Left lobe of liver (tissue), 2 donors: ENCODE results near the gene MED12L. TPM values are rescaled to one million over a fixed set of nuclear protein-coding genes. Genes with fewer than 3 reads are reported as not detected.

Experiments
- ATAC-seq: fragments of 200-7000 bp; cut with Tn5 transposase; one replicate; pipeline ENCODE4 v1.9.1; 2020; ENCODE audit warnings: mild to moderate bottlenecking, moderate library complexity
- DNase-seq: peaks from one replicate; pipeline ENCODE4 v3.0.0-alpha.2; 2020; ENCODE audit warnings: low spot score
- total RNA-seq: library from RNA; stranded (reverse); gene quantifications from one replicate; pipeline ENCODE4 v1.2.1, GENCODE V29; 2021
- donor health status: DM: no; HTN: no; CAD: no; lungs with moderate emphysema.
- donor health status: DM: no; HTN: yes; CAD: no.

MED12L gene
- total RNA-seq, 1 donor from 2014 or later, result 0.15 TPM

DNA sequence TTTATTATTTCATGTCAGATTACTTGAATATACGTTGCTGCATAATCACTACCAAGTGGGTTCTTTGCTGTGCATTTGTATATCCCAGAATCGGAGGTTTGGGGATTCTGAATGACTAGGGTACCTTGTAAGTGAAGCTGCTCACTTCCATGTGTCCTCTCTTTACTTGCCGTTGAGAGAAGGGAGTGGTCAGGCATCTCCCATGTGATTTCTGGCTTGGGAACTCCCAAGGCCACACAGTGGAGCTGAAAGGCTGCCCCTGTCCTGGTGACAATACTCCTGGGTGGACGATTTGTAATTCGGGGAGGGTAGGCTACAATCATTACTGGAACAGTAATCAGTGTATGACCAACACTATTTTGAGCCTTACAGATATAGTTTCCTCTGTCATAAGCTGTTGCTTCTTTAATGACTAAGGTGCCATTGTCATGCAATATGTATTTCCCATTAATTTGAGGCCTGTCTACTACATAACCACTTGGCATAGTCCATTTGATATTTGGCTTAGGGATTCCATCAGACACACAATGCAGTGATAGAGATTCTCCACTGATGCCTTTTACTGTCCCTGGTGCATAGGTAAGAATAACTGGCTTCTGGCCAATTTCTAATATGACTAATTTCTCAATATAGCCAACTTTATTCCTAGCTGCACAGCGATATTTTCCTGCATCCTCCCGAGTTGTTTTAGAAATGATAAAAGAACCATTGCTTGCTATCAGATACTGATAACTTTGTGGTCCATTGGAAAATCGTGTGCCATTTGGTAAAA is 351.4 kb downstream of the MED12L start:
- no peak for DNase-seq
- no peak for ATAC-seq

DNA sequence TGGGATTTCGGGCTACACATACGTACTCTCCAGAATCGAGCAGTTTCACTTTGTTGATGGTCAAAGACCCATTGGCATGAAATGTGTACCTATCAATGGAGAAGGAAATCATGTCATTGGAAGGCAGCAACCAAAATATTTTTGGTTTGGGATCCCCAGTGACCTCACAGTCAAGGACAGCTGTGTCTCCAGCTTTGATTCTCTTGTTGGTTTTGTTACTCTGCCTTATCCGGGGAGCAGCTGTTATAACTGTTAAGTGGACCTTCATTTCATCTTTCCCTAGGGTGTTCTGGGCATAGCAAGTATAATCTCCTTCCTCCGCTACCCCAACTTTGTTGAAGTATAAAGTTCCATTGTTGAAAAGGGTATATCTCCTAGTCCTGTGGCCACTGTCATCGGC is 352.4 kb downstream of the MED12L start:
- ATAC-seq (no peak), DNase-seq (no peak)

DNA sequence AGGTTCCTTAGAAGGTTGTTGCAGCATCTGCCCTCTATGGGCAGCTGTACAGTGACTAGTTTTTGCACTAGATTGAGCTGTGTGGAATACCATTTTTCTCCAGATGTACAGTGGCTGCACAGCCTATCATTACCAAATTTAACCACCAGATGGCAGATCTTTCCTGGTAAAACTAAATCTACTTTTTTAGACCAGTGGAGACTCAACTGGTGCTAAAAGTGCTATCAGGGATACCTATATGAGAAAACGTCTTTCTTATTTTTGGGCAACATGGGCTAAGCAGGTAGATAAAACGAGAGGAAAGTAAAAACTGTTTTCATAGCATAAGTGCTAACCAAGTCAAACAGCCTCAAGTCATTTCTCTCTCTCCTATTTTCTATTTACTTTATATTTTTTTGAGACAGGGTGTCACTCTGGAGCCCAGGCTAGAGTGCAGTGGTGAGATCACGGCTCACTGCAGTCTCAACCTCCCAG is 354.2 kb downstream of the MED12L start:
- ATAC-seq, result peak; percentile 98
- no peak for DNase-seq

DNA sequence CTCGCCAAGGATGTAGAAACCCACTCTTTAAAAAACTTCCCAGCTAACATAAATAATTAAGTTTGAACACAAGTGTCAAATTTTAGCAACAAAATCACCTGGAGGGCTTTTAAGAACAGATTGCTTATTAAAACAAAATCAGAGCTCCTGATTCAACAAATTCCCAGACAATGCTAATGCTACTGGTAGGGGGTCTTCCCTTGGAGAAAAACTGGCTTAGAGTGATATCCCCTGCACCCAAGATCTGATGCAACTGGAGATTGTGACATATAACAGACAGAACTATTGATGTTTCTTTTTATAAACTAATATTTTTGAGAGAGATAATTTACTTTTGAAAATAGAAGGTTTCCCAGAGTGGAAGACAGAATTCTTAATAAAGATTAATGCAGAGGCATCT is 355.5 kb downstream of the MED12L start:
- ATAC-seq (no peak), DNase-seq (no peak)

DNA sequence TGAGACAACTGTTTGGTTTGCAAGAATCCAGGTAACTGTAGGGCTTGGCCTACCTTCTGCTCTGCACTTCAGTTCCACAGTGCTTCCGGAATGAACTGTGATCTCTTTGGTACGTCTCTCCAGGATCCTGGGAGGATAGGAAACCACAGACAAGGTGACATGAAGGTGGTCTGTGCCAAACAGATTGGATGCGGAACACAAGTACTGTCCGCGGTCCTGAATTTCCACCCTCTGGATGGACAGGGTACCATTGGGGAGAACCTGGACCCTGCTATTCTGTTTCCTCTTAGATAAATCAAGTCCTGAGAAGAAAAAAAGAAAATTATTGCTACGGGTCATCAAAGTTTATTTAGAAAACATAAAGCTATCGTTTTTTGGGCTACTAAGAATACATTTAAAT is 358.1 kb downstream of the MED12L start:
- DNase-seq (no peak), ATAC-seq (no peak)

DNA sequence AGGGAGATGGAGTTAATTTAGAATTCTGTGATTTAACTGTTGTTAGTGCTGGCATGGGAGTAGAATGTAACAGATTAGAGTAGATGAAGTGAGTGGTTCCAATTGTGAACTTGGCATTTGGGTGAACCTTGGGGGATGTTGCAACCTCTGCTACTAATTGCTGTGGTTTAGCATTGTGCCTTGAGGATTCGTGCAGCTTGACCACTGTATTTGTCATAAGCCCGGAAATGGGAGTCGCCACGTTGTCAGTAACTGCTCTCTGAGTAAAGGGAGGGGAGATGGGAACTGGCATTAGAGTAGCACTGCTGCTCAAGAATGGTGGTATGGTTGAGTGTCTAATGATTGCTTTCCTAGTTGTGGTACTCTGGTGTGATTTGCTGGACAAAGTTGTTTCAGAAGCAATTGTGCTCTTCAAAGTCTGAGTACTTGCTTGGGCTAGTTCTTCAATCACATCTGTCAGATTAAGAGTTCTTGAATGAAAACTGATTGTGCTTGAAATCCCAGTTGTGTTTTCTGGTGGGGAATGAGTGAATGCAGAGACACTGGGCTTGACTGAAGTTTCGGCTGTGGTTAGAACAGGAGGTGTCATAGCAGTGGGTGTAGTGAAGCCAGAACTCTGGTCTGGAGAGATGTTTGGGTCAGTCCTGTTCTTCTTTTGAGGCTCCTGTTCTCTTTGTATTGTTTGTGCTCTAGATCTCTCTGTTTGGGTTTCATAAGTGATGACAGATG is 360.0 kb downstream of the MED12L start:
- DNase-seq, result no peak
- ATAC-seq, result no peak

DNA sequence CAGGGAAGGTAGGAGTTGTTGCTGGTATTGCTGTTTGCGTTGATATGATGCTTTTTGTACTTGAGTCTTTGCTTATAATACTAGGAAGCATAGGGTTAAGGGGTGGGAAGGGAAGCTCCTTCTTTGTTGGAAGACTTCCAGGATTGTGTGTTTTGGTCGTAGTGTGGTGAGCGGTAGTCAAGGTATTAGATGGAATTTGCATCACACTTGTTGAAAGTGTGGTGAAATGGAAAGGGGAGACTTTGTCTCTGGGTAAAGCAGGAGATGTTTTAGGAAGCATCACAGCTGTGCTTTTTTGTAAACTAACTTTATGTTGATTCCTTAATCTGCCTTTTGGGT is 360.5 kb downstream of the MED12L start:
- ATAC-seq (no peak), DNase-seq (no peak)

DNA sequence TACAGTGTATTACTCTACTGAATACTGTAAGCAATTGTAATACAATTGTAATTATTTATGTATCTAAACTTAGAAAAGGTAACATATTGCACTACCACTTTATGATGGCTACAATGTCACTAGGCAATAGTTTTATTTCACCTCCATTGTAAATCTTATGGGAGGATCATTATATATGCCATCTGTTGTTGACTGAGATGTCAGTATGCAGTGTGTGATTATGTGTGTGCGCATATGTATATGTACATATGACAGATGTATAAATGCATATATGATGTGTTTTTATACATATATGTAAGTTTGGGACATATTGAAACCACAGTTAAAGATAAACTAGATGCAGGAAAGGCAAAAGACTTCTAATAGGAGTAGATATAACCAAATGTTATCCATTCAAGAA is 366.9 kb downstream of the MED12L start:
- ATAC-seq, result no peak
- DNase-seq, result no peak

DNA sequence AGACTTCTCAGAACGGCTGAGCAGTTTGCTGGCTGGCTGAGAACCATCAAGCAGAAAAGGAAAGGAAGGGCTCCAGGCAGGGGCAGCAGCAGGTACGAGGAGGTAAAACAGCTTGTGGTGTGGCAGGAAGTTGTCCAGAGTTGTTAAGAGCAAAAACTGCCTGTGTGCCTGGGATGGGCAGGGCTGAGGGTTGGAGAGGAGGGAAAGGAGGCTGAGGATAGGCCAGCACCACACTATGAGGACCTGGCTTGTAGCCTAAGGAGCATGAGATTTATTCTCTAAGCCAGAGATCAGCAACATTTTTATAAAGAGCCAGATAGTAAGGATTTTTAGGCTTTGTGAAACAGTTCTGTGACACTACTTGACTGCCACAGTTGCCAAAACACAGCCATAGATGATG is 367.4 kb downstream of the MED12L start:
- no peak for ATAC-seq

DNA sequence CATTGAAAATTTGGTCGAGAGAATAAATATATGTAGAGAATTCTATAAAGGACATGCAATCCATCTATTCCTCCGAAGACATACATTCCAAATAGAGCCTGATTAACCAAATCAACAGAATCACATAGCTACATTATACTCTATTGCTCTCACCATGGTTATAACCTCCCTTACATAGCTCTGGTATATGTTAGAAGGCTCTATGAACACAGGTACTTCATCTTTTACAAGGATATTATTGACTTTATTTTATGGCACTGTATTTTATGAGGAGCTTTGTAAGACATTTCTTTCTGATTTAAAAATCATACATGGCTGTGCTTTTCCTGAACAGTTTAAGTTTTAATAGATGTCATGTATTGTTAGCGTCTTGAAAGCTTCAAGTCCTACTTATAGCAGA is 370.6 kb downstream of the MED12L start:
- ATAC-seq (no peak), DNase-seq (no peak)

More for the DNA sequence above, 367.4 kb downstream of the MED12L start:
- no peak for DNase-seq

DNA sequence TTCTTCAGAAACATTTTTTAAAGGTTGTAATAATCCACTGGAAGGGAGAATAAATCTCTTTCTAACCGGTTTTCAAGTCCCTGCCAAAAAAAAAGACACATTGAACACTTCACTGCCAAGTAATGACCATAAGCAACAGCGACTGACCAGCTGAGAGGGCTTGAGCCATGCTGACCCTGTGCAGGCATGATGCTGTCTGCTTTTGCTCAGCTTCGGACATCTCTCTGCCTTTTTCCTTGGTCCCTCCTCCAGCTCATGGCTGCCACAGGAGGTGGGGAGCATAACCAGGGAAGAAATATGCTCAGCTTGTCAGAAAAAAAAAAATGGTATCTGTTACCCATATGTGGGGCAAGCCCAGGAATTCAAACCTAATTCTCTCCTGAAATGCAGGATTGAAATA is 373.9 kb downstream of the MED12L start:
- ATAC-seq (no peak), DNase-seq (no peak)

DNA sequence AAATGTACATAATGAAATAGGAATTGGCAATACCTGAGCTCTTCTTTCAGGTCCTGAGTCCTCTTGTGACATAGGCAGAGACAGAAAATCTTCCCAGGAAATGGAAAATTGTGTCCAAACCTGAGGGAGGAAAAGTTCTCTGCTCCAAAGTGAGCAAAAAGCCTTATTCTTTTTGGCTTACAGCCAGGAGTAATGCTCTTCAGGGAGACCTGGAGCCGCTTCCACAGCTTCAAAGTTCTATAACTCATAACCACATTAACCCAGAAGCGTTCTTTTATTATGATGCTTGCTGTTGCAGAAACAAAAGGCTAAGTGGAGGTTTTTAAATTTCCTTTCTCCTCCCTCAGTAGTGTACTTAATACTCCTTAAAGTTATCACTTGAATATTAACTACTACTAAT is 374.8 kb downstream of the MED12L start:
- DNase-seq, result no peak
- no peak for ATAC-seq

DNA sequence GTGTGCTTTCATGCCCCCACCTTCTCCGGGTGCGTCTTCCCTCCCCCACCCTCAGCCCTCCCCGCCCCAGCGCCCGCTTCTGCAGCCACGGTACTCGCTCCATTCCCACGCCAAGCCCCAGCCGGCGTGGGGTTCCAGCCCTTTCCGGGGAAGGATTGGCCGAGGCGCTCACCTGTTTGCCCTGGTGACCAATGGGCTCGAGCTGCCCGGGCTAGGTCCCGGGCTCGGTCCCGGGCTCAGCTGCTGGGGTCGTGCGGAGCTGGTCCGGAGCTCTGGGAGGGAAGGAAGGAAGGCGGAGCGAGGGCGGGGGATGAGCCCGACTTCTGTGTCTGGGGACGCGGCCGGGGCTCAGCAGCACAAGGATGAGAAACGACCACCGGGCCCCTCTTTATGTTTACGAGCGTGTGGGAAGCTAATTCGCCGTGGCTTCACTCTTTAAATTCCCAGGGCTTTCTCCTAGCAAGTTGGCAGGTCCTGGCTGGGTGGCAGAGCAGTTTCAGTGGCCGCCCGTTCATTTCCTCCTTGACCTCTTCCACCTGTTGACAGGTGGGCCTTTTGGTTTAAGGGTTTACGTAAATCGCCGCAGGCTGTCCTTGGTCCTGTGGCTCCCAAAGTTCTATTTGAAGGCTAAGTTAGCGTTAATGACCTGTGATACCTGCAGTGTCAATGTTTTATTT is 375.4 kb downstream of the MED12L start, which contains the start of gene IGSF10:
TSS of gene IGSF10 (minus strand) at position 288 of the 677 bp plus-strand sequence. CDS start 2,352 bp downstream, outside the sequence.
- DNase-seq, result no peak
- peak; percentile 70 for ATAC-seq

DNA sequence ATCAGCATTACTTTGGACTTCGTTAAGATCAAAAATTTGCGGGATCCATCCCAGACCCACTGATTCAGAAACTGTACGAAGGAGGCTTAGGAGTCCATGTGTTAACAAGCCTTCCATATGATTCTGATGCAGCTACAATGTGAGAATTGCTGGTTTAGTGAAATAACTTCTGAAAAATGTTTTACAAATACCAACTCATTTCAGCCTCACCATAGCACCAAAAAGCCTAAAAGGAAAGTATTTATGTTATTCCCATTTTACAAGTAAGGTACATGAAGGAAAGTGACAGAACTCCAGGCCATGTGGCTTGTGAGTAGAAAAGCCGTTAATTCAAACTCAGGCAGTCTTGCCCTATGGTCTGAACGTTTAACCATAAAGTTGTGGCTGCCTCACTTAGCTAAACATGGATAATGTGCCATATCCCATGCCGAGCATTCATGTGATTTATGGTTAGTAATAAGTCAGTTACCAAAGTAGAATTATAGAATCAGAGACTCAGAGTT is 376.9 kb downstream of the MED12L start:
- ATAC-seq, result no peak
- DNase-seq, result no peak

DNA sequence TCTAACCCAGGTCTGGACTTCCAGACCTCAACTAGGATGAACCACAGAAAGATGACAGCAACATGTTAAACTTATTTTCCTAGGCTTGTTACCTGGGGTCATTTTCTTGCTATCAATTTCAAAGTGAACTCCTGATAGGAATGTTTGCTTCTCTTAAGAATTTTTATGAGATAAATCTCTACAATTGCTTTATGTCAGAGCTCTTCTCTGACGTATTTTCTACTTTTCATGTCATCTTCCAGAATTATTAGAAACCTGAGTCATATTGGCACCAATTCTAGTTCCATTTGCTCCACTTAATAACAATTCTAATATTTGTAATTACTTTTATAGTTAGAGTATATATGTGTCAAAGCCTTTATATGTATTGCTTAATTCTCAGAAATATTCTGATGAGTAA is 377.5 kb downstream of the MED12L start:
- ATAC-seq (no peak), DNase-seq (no peak)

DNA sequence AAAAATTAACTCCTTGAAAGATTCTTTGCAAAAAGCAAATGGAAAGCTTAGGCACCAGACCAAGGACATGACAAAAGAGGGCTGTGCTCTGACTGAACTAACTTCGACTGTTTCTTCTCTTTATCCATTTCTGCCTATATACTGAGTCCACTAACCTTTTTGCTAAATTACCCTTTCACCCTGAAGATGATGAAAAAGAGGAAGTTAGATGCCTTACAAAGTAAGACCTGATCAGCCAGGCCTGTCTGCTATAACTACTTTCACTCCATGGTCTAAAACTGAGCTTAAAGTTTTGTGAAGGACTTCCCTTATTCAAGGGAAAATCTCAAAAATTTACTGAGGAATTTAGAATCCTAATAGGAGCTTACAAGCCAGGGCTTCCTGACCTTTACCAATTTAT is 381.6 kb downstream of the MED12L start:
- no peak for ATAC-seq
- no peak for DNase-seq

DNA sequence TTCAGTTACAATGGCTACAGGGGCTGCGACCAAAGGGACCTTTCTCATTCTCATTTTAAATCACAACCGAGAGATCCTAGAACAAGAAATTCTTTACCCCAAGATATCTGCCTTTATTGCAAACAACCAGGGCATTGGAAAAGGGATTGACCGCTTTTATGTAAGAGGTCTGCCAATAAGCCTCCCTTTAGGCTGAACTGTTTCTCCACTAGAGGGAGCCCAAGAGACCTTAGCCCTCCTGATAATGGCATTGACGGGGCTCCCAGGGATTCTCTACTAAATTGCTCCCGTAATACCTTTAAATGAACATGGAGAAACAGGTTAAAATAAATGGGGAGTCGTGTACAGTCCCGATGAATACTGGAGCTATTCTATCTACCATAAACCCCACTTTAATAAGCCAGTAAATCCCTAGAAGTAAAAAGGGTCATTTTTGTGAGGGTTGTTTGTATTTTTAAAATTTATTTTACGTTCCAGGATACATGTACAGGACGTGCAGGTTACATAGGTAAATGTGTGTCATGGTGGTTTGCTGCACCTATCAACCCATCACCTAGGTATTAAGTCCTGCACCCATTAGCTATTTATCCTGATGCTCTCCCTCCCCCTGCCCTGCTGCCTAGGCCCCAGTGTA is 382.9 kb downstream of the MED12L start:
- DNase-seq (peak; percentile 55), ATAC-seq (peak; percentile 100)

DNA sequence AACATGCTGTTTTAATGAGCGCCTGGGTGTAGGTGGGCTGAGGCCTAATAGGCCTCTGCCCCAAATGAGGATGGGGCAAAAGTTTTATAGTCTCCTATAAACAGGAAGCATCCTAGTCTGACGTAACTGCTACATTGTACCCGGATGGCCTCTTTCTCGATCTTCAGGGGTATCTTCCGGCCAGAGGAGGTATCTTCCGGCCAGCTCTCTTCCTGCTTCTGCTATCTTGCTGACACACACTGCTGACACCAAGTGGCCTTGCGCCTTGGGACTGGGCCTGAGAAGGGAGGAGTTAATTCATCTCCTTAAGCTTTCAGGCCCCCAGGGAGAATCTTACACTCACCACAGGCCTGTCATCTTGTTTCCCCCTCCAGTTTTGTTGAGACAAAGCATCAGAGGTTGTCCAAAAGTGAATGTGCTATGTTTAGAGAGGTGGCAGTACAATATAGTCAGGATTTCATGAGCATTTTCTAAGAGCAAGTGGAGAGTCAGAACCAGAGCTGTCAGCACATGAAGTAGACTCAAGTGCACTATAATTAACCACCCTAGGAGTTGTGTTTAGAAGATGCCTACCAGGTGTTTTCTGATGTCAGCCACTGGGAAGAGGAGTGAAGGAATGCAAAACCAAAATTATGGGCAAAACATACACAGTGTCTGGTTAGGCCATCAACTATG is 391.0 kb downstream of the MED12L start:
- ATAC-seq (no peak), DNase-seq (no peak)

DNA sequence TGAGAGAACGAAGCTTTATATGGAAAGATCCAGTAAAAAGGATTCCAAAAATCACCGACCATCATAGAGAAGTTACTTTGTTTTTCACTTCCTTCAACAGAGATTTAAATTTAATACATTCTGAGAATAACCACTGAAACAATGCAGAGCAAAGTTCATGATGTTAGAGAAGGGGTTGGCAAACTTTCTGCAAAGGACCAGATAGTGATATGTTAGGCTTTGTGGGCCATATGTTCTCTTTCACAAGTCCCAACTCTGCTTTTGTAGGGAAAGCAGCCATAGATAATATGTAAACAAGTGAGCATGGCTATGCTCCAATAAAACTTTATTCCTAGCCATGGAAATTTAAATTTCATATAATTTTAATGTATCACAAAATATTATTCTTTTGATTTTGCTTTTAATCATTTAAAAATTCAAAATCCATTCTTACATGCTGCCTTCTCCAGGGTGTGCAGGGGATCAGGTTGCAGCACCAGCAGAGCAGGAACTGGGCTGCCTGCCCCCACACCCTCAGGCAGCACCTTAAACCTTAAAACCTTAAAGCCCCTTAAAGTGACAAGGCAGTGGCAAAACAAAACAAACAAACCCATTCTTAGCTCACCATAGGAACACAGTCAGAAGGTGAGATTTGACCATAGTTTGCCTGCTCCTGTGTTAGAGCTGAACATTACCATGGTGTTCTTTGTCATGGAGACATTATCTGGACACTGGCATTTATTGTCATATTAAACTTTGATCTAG is 392.3 kb downstream of the MED12L start:
- ATAC-seq (no peak), DNase-seq (no peak)

DNA sequence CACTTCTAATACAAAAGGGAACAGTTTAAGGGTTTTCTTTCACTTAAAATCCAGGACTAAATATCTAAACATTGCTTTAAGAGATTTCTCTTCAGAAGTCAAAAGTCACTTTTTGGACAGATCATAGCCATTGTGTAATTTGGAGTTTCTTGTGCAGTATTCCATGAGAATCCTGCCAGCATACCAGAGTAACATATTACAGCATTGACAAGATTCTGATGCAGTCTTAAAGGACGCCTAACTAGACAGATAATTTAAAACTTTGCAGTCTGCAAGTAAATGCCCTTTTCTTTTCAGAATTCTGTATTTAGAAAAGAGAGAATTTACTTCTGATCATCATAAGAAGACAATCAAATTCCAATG is 392.9 kb downstream of the MED12L start:
- no peak for ATAC-seq
- DNase-seq, result no peak
